HG02884 (cell line): Measurements from ENCODE around the gene SNX30.

ENCODE experiments used
- ATAC-seq: cut with Tn5 transposase; IDR thresholded peaks from one replicate; pipeline ENCODE4 v1.9.1; 2021; ENCODE audit warnings: mild to moderate bottlenecking, moderate library complexity; ENCODE audit not compliant: unreplicated experiment

The SNX30 gene

GRCh38 chr9:112873773-112874405, 123.3 kb downstream of the SNX30 start:
- no peak for ATAC-seq

DNA sequence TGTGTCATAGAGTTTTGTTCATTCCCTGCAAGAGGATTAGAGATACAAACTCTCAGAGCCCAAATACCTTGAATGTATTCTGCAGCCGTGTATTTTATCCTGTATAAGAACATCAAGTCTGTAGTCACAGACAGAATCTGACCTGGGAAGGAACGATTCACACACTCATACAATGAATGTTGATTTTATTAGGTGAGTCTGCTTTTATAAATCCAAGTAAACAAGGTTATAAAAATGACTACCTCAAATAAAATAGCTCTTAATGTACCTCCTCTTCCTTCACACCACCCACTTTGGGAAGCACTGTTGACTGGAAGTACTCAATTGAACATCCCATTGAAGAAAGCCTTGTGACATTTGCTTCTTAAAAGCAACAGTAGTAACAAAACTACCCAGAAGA, 128.2 kb downstream of the SNX30 start:
- no peak for ATAC-seq

- ATAC-seq = no peak
Observed at GRCh38 chr9:112880650-112881049, 130.1 kb downstream of the SNX30 start.

DNA sequence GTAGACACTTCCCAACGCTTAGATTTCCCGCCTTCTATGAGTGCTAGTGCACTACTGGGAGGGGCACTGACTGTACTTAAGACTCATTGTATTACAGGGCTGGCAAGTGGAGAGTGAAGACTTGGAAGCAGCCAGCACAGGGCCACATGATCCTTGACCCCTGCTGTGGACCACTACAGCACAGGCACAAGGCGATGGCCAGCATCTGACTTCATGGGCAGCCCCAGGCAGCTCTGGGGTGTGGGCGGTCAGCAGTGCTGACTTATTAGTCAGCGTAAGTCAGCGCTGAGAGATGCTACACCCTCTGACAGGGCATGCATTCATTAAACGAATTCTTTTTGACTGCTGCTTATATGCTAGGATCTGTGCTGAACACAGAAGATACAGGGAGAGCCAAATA, 130.8 kb downstream of the SNX30 start:
- ATAC-seq = no peak

DNA sequence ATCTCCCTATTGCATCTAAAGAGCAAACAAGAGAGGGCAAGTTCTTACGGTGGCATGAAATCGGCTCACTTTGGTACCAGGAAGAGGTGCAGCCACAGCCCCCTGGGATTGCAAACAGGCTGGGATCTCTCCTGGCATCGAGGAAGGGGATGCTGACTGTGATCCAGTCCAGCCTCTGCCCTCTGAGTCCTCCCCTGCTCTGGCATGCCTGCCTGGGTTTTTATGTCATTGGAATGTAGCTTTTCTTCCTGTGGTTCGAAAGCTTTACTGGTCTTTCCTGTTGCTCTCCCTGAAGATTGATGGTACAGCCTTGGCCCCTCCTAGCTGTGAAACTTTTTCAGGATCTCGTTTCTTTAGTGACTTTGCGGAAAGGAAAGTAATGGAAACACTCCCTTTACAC, 133.5 kb downstream of the SNX30 start:
- ATAC-seq = no peak

- no peak for ATAC-seq
Observed at GRCh38 chr9:112884721-112885120, 134.2 kb downstream of the SNX30 start.

- ATAC-seq = no peak
Observed at GRCh38 chr9:112885324-112885723, 134.8 kb downstream of the SNX30 start.

GRCh38 chr9:112886351-112886750, 135.8 kb downstream of the SNX30 start:
- ATAC-seq = no peak

GRCh38 chr9:112887381-112887780, 136.8 kb downstream of the SNX30 start:
- no peak for ATAC-seq

DNA sequence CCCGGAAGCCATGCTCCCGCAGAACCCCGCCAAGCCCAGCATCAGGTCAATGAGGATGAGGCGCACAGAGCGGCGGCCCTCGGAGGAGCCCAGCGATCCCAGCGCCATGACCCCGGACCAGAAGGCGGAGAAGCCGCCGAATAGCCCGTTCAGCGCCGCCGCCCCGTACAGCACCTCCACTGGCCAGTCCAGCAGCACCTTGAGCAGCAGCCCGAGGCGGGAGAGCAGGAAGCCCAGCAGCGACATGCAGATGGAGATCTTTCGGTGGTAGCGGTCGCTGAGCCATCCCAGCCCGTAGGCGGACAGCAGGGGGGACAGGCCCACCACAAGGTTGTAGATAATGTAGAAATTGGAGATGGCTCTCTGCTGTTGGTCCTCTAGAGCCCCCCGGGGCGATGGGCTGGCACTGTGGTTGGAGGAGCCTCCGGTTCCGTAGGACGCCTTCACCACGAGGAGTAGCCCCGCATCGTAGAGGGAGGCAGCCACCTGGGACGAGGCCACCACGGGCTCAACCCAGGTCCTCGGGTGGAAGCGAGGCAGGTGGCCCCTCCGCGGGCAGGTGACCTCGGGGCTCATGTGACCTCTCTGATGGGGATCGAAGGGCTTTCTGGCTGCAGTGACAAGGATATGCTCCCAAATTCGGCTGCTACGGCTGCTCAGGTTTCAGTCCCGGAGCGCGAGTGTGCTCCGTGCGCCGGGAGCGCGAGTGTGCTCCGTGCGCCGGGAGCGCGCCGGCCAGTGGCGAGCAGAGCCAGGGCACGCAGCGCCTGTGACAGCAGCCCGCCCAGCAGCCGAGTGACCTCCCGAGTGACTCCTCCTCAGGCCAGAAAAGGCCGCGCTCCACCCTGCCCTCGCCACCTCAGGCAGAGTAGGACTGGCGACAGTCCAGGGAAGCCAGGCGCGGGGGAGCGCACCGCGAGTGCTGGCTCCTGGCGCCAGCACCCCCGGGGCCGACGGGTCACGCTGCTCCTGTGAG, 139.8 kb downstream of the SNX30 start, which contains the start of gene SLC46A2:
Gene SLC46A2, minus strand, starts transcription at position 771 of the 976 bp plus-strand sequence. Its CDS starts 195 bp downstream, at position 576.
- ATAC-seq = no peak

DNA sequence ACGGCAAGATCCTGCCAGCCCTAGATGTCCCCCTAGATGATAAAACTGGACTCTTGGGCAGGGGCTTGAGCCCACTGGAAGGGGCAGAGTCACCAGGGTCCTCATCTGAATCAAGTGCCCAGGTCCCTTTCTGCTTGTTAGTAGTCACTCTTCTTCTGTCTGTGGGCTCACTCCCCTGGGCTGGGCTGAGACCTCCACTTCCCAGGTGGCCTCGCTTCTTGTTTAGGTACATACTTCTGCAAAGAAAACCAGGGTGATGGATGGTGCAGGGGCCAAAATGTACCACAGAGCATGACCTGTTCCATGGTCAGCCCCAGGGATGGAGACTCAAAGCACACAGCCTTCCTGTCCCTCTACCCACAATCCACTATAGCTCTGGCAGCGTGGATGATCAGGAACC, 141.0 kb downstream of the SNX30 start:
- no peak for ATAC-seq

GRCh38 chr9:112892981-112893380, 142.4 kb downstream of the SNX30 start:
- ATAC-seq = no peak

- no peak for ATAC-seq
Observed at GRCh38 chr9:112894041-112894440, 143.5 kb downstream of the SNX30 start.

GRCh38 chr9:112894699-112895098, 144.1 kb downstream of the SNX30 start:
- ATAC-seq = no peak

- no peak for ATAC-seq
Observed at GRCh38 chr9:112896131-112896530, 145.6 kb downstream of the SNX30 start.

DNA sequence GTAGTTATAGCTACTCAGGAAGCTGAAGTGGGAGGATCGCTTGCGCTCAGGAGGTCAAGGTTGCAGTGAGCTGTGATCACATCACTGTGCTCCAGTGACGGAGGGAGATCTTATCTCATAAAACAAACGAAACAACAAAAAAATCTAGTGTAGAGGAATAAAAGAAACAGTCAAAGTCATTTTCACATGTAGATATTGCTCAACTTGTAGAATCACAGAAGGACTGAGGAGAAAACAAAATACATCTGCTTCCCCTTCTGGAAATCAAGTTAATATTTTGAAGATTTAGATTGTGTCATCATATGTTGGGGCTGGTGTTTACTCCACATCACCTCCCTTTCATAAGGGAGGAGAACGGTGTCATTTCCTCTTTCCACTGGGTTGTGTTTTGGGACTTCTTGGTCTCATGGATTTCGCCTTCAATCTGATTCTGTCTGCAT, 148.3 kb downstream of the SNX30 start:
- ATAC-seq = no peak

DNA sequence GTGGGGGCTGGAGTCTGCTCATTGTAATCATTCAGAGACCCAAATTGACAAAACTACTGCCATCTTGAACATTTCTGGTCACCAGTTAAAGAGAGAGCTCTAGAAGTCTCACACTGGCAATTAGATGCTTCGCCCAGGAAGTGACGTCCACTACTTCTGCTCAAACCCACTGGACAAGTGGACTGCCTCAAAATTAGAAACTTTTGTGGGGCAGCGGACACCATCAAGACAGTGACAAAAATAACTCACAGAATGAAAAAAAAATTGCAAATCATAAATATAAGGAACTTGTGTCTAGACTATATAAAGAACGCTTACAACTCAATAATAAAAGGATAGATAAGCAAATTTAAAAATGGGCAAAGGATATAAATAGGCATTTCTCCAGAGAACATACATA, 149.9 kb downstream of the SNX30 start:
- ATAC-seq = no peak

DNA sequence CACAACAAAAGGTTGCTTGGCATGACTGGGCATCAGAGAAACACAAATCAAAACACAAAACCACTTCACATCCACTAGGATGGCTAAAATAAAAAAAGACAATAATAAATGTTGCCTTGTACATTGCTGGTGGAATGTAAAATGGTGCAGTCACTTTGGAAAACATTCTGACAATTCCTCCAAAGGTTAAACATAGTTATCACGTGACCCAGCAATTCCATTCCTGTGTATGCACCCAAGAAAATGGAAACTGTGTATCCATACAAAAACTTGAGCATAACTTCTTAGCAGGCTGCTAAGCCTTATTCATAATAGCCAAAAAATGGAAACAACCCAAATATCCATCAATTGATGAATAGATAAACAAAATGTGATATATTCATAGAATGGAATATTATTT, 150.3 kb downstream of the SNX30 start:
- ATAC-seq = no peak

DNA sequence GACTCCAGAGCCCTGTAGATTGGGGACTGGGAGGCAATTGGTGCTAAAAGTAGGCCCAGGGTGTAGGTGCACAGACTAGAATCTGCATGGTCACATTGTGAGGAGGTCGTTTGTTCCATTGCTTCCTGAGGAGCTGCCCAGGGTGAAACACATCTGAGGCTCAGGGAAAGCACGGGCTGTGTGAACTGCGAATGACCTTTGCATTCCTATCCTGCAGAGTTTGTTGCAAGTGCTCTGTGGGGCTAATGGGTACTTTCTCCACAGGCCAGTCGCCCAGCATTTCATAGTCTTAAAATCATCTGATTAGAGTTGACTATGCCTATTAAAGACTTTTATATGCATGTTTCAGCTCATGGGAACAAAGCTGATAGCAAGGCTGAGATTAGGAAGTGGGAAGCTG, 154.5 kb downstream of the SNX30 start:
- ATAC-seq = no peak

- no peak for ATAC-seq
Observed at GRCh38 chr9:112911736-112912135, 161.2 kb downstream of the SNX30 start.

DNA sequence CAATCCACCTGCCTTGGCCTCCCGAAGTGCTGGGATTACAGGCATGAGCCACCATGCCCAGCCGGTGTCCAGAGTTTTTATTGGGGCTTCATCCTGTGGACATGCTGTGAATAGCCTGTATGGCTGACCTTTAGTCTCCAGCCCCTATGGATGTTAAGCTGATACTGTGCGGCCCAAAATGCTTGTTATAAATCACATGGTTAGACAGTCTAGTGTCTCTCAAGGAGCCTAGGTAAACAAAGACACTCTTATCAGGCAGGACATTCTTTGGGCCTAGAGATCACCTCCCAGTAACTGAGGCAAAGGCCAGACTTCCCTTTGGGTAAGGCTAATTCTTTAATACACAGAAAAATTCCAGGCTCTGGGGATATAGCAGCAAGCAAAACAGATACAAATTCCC, 162.1 kb downstream of the SNX30 start:
- ATAC-seq = no peak

DNA sequence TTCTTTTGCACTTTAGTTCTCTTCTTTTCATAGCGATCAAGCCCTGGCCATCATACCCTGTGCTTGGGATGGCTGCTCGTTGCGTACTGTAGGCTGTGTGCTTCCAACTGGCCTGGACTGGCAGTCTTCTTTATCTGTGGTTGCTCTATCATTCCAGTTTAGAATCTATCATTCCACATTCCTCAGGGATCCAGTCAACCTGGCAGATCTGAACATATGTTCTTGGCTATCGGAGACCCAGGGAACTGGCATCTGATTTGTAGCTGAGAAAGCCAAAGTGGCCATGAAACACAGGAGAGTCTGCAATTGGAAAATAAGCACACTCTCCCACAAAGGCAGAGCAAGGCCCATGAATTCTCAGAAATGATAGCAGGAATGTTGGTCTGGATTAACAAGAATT, 162.8 kb downstream of the SNX30 start:
- no peak for ATAC-seq
